HUDEP-2 (cell line): Measurements from ENCODE around the gene ZPLD1.

Experiments used
- DNase-seq, 76 experiments: peaks; one replicate each; lab custom pipeline; 2025; ENCODE audit not compliant: unreplicated experiment in 76 of 76; lab: John Stamatoyannopoulos, UW

Gene ZPLD1

GRCh38 chr3:102521246-102521645 lies 86.4 kb downstream of the ZPLD1 start:
- DNase-seq = no peak

GRCh38 chr3:102525624-102526023 lies 90.8 kb downstream of the ZPLD1 start:
- DNase-seq = no peak

GRCh38 chr3:102526865-102527264 lies 92.0 kb downstream of the ZPLD1 start:
- DNase-seq = no peak

GRCh38 chr3:102528727-102529126 lies 93.9 kb downstream of the ZPLD1 start:
- no peak for DNase-seq
